Adipocyte (in vitro differentiated cells): ENCODE measurements around the gene LIMK1.
"Not testable (repeated sequence)": the region's sequence is repeated elsewhere in the genome, so short reads cannot be mapped to it uniquely, and the experiment has no call there.

Source experiments
- DNase-seq: peaks from one replicate; pipeline ENCODE4 v3.0.0-alpha.2; 2015; ENCODE audit warnings: low read depth
- H3K27me3 ChIP-seq: replicated peaks from 2 replicates; pipeline ENCODE4 v1.7.0; 2013; ENCODE audit warnings: mild to moderate bottlenecking, low read length, moderate library complexity; ENCODE audit not compliant: control insufficient read depth, insufficient read depth
- H3K36me3 ChIP-seq: 2 replicates; pipeline ENCODE4 v1.7.0; 2013; ENCODE audit warnings: low read length, mild to moderate bottlenecking, moderate library complexity; ENCODE audit not compliant: control insufficient read depth, insufficient read depth, severe bottlenecking
- H3K4me1 ChIP-seq: 2 replicates; pipeline ENCODE4 v1.7.0; 2013; ENCODE audit warnings: mild to moderate bottlenecking, low read length, moderate library complexity; ENCODE audit not compliant: control insufficient read depth, insufficient read depth
- H3K4me3 ChIP-seq: 2 replicates; pipeline ENCODE4 v1.7.0; 2013; ENCODE audit warnings: mild to moderate bottlenecking, low read length, moderate library complexity
- H3K9ac ChIP-seq: 2 replicates; pipeline ENCODE4 v1.7.0; 2013; ENCODE audit warnings: mild to moderate bottlenecking, low read length, moderate library complexity
- H3K9me3 ChIP-seq: 2 replicates; pipeline ENCODE4 v1.7.0; 2013; ENCODE audit warnings: mild to moderate bottlenecking, low read length, moderate library complexity; ENCODE audit not compliant: control insufficient read depth

The LIMK1 gene

GRCh38 chr7:74046581-74046980 lies 37.0 kb upstream of the LIMK1 start:
- H3K27me3 ChIP-seq, H3K4me3 ChIP-seq, H3K9me3 ChIP-seq, H3K4me1 ChIP-seq, H3K9ac ChIP-seq, DNase-seq: not testable (repeated sequence)
- peaks cover 77% of the 10 kb centered on the region for H3K36me3 ChIP-seq

- Histone ChIP-seq H3K9ac (no peak overlapping the region), H3K9me3 (no peaks in the 10 kb centered on the region), H3K4me1 (peaks cover 9% of the 10 kb centered on the region), H3K36me3 (peaks cover 82% of the 10 kb centered on the region), H3K27me3 (no peaks in the 10 kb centered on the region), H3K4me3 (no peak overlapping the region)
- DNase-seq: no peak
These were observed 35.7 kb upstream of the LIMK1 start for GRCh38 chr7:74047804-74048380.

GRCh38 chr7:74048999-74049599 lies 34.5 kb upstream of the LIMK1 start:
- peaks cover 86% of the 10 kb centered on the region for H3K36me3 ChIP-seq
- no peak overlapping the region for H3K9ac ChIP-seq
- DNase-seq: no peak
- H3K27me3 ChIP-seq: no peaks in the 10 kb centered on the region
- H3K4me3 ChIP-seq: no peak overlapping the region
- peaks cover 9% of the 10 kb centered on the region for H3K4me1 ChIP-seq
- H3K9me3 ChIP-seq: no peaks in the 10 kb centered on the region

GRCh38 chr7:74049997-74050798 lies 33.4 kb upstream of the LIMK1 start:
- Histone ChIP-seq H3K9ac (no peak overlapping the region), H3K27me3 (no peaks in the 10 kb centered on the region)

GRCh38 chr7:74051193-74051592 lies 32.4 kb upstream of the LIMK1 start:
- peaks cover 86% of the 10 kb centered on the region for H3K36me3 ChIP-seq
- DNase-seq: no peak
- no peaks in the 10 kb centered on the region for H3K27me3 ChIP-seq
- no peak overlapping the region for H3K4me3 ChIP-seq
- peaks cover 9% of the 10 kb centered on the region for H3K4me1 ChIP-seq
- H3K9ac ChIP-seq: no peak overlapping the region
- H3K9me3 ChIP-seq: no peaks in the 10 kb centered on the region

More at GRCh38 chr7:74049997-74050798, 33.4 kb upstream of the LIMK1 start:
- Histone ChIP-seq H3K36me3 (peaks cover 90% of the 10 kb centered on the region), H3K4me3 (no peak overlapping the region), H3K4me1 (peaks cover 9% of the 10 kb centered on the region), H3K9me3 (no peaks in the 10 kb centered on the region)
- no peak for DNase-seq

- Histone ChIP-seq H3K9ac (no peak overlapping the region), H3K27me3 (no peaks in the 10 kb centered on the region)
- DNase-seq: no peak
These were observed 31.8 kb upstream of the LIMK1 start for GRCh38 chr7:74051629-74052410.

GRCh38 chr7:74052628-74053027 lies 31.0 kb upstream of the LIMK1 start:
- Histone ChIP-seq H3K4me3 (no peak overlapping the region), H3K9me3 (no peaks in the 10 kb centered on the region), H3K27me3 (no peaks in the 10 kb centered on the region), H3K9ac (no peak overlapping the region), H3K4me1 (peaks cover 9% of the 10 kb centered on the region), H3K36me3 (peaks cover 86% of the 10 kb centered on the region)
- no peak for DNase-seq

More at GRCh38 chr7:74051629-74052410, 31.8 kb upstream of the LIMK1 start:
- H3K4me3 ChIP-seq: no peak overlapping the region
- H3K9me3 ChIP-seq: no peaks in the 10 kb centered on the region
- peaks cover 87% of the 10 kb centered on the region for H3K36me3 ChIP-seq
- H3K4me1 ChIP-seq: peaks cover 9% of the 10 kb centered on the region

GRCh38 chr7:74053589-74054186 lies 29.9 kb upstream of the LIMK1 start:
- no peak overlapping the region for H3K9ac ChIP-seq
- no peaks in the 10 kb centered on the region for H3K9me3 ChIP-seq
- H3K36me3 ChIP-seq: peaks cover 88% of the 10 kb centered on the region
- H3K27me3 ChIP-seq: no peaks in the 10 kb centered on the region
- peaks cover 9% of the 10 kb centered on the region for H3K4me1 ChIP-seq
- no peak overlapping the region for H3K4me3 ChIP-seq
- no peak for DNase-seq

GRCh38 chr7:74056096-74056915 lies 27.3 kb upstream of the LIMK1 start:
- DNase-seq: no peak
- Histone ChIP-seq H3K4me1 (peaks cover 6% of the 10 kb centered on the region), H3K9me3 (no peaks in the 10 kb centered on the region), H3K36me3 (peaks cover 85% of the 10 kb centered on the region), H3K4me3 (no peak overlapping the region), H3K9ac (no peak overlapping the region), H3K27me3 (no peaks in the 10 kb centered on the region)

- Histone ChIP-seq H3K27me3 (no peaks in the 10 kb centered on the region), H3K36me3 (peaks cover 77% of the 10 kb centered on the region), H3K9me3 (no peaks in the 10 kb centered on the region), H3K4me1 (peaks cover 7% of the 10 kb centered on the region), H3K4me3 (no peak overlapping the region), H3K9ac (no peak overlapping the region)
- DNase-seq: no peak
These were observed 26.2 kb upstream of the LIMK1 start for GRCh38 chr7:74057216-74057925.
